ENCODE results near the gene HIVEP3. TPM values are rescaled to one million over a fixed set of nuclear protein-coding genes. Genes with fewer than 3 reads are reported as not detected.

Gene HIVEP3
- polyA plus RNA-seq, 1 of the 3 experiments (the other 2 are of a cell fraction) = 6.4 TPM

- no peak for TF ChIP-seq REST (IDR thresholded peaks at IDR 0.05; ENCODE audit: low read depth, low read length)
- no peak for TF ChIP-seq TEAD4 (IDR thresholded peaks at IDR 0.05; ENCODE audit: borderline replicate concordance, insufficient read depth)
- TF ChIP-seq TCF12 (IDR thresholded peaks at IDR 0.05) = no peak
- no peak for TF ChIP-seq USF2 (IDR thresholded peaks at IDR 0.05; ENCODE audit: borderline replicate concordance, low read depth, low read length)
- no peak for TF ChIP-seq CTCF (IDR thresholded peaks at IDR 0.05)
- TF ChIP-seq RFX5 (IDR thresholded peaks at IDR 0.05; ENCODE audit: low read length) = no peak
- TF ChIP-seq RXRA (IDR thresholded peaks at IDR 0.05; ENCODE audit: borderline replicate concordance, low read depth) = no peak
These were observed 26.4 kb downstream of the HIVEP3 start (continued) for GRCh38 chr1:41892301-41892781.

GRCh38 chr1:41891199-41891896, 27.4 kb downstream of the HIVEP3 start:
- H3K9ac ChIP-seq = 0 out of 2 replicates have a peak overlapping the region, but pooled peaks have one; percentile 14
- peak overlapping the region; percentile 18 to 88; a peak in 3 of 4 replicates for H3K27ac ChIP-seq (ENCODE audit: low read depth in 2 of 2, low read length in 1 of 2)
- POLR2A ChIA-PET = no interaction called here
- WGBS (ENCODE audit: low lambda C conversion rate) = 75% methylated on average over 8 of the region's 9 CpGs
- peaks cover 3% of the 10 kb centered on the region for H3F3A ChIP-seq (replicated peaks; ENCODE audit: insufficient read depth)
- peak overlapping the region; percentile 56 for H3K4me2 ChIP-seq
- peaks cover 24% of the 10 kb centered on the region for H3K79me2 ChIP-seq (ENCODE audit: insufficient read depth)
- H2AFZ ChIP-seq (ENCODE audit: low read depth) = 0 out of 2 replicates have a peak overlapping the region, but pooled peaks have one; percentile 3
- no peaks in the 10 kb centered on the region for H3K9me3 ChIP-seq
- H4K20me1 ChIP-seq (ENCODE audit: insufficient read depth) = no peaks in the 10 kb centered on the region
- no peaks in the 10 kb centered on the region for H3K27me3 ChIP-seq (ENCODE audit: insufficient read depth)
- no peaks in the 10 kb centered on the region for H3K36me3 ChIP-seq (replicated peaks in 1 of 2; ENCODE audit: control insufficient read depth in 1 of 2, insufficient read depth in 2 of 2, low read length in 1 of 2)
- H3K4me3 ChIP-seq (ENCODE audit: low read depth in 2 of 2, low read length in 1 of 2) = no peak overlapping the region
- DNase-seq = peak; percentile 42
- no peaks in the 10 kb centered on the region for H3K9me2 ChIP-seq
- CTCF ChIA-PET = interaction anchor here (0.9 to 1.4 kb wide), 3 partner anchors 144 to 317 kb away, joined by 3 to 5 read pairs (median 3); no protein-coding TSS in a partner anchor
- H3K4me1 ChIP-seq (ENCODE audit: control insufficient read depth in 1 of 2, insufficient read depth in 2 of 2, low read depth in 1 of 2, low read length in 1 of 2) = peaks cover 0 to 32% of the 10 kb centered on the region in 2 experiments; a peak in 2 of 4 replicates
- no peak for TF ChIP-seq MEF2A (IDR thresholded peaks at IDR 0.05; ENCODE audit: borderline replicate concordance, low read depth)
- peak; percentile 13; the same call in 1 of the 2 replicates for TF ChIP-seq CTCF (IDR thresholded peaks at IDR 0.05)
- peak; percentile 26 for TF ChIP-seq RAD21 (IDR thresholded peaks at IDR 0.05; ENCODE audit: low read length)
